Glomerular visceral epithelial cell (primary cell): ENCODE data around the gene ZBTB6.

Experiments used
- DNase-seq: peaks from one replicate; pipeline ENCODE4 v3.0.0-alpha.2; 2016; ENCODE audit errors: extremely low spot score

The ZBTB6 gene, protein sequence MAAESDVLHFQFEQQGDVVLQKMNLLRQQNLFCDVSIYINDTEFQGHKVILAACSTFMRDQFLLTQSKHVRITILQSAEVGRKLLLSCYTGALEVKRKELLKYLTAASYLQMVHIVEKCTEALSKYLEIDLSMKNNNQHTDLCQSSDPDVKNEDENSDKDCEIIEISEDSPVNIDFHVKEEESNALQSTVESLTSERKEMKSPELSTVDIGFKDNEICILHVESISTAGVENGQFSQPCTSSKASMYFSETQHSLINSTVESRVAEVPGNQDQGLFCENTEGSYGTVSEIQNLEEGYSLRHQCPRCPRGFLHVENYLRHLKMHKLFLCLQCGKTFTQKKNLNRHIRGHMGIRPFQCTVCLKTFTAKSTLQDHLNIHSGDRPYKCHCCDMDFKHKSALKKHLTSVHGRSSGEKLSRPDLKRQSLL

DNA sequence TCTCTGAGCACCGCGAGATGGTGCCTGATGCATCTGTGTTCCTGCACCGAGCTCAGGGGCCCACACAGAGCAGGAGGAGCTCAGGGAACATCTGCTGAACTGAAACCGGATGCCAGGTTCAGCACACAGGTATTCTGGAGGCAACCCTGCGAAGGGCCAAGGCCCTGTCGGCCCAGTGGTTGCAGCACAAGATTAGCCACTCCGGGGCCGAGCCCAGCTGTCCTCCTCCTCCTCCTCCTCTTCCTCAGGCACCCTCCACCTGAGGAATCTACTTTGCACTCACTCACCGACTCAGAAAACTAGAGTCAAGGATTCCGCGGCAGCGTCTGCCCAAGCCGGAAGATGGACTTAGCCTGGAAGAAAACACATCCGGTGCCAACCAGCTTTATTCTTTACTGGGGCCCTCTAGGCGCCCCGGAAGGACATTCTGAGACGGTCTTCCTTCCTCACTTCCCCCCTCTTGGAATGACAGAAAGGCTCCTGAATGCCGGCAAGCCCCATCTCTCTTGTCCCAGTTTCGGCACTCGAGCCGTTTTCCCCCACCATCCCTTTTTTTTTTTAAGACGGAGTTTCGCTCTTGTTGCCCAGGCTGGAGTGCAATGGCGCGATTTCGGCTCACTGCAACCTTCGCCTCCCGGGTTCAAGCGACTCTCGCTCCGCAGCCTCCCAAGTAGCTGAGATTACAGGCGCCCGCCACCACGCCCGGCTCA, at the start of gene ZBTB6:
Gene ZBTB6, minus strand, starts transcription at position 360 of the 710 bp plus-strand sequence. CDS start 1,251 bp downstream, outside the sequence.
- DNase-seq: peak; percentile 85

DNA sequence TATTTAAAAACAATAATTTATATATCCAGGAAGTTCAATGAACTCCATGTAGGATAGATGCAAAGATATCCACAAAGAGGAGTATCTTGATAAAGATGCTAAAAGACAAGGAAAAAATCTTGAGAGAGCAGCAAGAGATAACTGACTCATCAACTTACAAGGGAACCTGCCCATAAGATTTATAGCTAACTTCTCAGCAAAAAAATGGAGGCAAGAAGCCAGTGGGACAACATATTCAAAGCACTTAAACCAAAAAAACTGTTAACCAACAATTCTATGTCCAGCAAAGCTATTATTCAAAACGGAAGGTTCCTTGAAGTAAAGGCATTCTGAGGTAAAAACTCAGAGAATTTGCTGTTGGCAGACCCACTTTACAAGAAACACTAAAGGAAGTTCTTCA, 48.0 kb upstream of the ZBTB6 start:
- no peak for DNase-seq

DNA sequence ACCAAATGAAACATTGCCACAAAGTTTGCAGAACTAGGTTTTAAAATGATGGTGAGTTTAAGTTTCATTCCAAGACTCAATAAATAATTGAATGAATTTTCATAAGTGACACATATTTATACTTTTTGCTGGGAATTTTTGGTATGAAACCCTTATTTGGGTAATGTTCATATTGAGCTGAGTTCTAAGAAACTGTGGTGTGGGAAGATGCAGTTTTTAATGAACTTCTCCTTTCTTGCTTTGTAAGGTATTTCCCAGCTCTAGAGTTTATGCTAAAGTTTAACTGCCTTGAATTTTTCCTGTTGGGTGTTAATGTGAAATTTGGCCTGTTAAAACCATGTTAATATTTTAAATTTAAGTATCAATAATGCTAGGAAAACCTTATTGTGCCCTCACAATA, 42.8 kb upstream of the ZBTB6 start:
- DNase-seq: no peak

DNA sequence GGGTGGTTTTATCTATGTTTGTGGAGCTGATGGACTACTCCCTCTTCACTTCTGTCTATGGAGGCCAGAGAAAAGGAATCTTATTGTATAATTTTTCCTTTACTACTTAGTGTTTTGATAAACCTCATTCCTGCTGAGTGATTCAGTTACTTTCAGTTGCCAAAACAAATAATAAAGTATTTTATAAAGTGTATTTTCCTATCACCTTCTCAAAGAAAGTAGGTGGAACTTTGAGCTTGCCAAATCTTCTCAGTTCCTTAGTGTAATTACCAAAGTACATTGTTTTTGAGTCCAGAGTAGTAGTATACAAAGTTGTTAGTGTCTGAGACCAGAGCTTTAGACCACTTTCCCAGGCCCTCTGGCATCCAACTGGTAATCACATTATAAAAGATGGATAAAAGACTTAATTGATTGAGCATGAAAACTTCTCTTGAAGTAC, 41.1 kb upstream of the ZBTB6 start:
- no peak for DNase-seq

DNA sequence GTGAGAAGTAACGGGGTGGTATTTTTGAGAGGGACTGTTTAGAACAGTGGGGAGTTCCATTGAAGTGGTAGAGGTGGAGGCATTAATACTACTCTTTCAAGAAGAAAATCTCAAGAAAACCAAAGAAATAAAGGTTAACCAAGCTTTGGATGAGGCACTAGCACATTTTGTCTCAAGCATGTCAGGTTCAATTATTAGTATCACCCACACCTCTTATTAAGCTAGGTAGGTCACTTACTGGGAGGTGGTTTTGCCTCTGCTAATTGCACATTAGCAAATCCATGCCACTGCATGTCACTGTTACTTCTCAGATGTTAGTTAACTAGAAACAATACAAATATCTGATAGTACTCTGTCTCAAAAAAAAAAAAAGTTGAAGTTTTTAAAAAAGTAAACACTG, 37.9 kb upstream of the ZBTB6 start:
- no peak for DNase-seq

DNA sequence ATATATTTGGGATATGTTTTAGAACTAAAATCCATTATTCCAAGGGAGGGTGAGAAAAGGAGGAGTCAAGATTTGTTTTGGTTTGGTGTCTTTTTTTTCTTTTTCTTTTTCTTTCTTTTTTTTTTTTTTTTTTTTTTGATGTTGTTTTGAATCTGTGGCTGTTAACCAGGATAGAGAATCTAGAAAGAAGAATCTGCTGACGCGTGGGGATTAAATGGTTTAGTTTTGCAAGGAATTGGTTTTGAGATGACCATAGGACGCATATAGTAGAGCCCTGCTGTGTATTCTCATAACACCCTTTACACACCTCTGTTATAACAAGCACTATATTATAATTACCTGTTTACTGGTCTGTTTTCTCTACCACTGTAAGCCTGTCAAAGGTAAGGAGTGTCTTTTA, 37.1 kb upstream of the ZBTB6 start:
- DNase-seq: no peak

DNA sequence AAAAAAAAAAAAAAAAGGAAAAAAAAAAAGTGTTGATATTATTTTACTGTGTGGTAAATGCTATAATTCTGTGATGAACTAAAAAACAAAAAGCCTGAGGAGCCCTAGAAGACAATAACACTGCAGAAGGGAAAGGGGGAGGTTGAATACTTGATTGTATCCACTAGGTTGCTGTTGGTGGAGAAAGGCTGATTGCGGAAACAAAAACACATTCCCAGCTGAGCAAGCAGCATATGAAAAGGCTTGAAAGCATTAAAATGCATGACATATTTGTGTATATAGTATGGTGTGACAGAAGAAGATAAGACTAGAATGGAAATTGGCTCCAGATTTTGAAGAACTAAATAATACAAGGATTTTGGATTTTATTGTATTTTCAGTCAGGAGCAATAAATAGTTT, 36.6 kb upstream of the ZBTB6 start:
- DNase-seq: no peak

DNA sequence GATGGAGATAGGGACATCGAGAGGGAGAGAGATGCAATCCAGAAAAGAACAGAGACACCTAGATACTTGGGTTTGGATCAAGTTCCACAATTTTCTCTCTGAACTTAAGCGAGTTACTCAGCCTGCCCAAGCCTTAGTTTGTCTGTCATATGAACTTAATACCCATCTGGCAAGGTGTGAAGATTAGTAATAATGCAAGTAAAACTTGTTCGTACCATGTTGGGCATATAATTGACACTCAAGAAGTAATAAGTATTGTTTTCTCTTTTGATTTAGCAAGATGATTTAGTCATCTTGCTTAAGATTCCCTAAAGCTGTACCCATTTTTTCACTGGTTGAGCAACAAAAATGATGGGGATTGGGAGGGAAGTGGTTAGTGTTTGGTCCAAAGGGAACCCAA, 35.2 kb upstream of the ZBTB6 start:
- no peak for DNase-seq

DNA sequence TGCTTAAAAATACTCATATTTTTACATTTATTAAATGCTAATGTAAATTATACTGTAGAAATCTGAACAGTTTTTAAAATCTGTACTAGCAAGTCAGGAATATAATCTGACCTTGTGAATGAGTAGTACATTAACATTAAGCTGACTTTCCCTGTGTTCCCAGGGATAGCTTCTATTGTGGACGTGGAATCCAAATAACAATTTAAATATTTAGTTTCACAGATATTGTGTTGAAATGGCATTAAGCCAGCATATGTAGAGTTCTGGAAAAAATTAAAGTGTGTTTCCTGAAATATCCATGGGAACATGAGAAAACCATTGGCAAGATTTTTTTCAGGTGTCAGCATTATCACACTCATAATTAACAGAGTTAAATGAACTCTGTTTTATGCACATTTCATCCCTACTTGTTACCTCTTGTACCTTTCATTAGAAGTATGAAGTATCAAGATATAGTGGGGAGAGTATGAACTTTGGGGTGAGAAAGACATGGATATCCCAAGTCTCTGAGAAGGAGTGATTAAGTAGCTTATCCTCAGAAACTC, 33.4 kb upstream of the ZBTB6 start:
- DNase-seq: no peak

DNA sequence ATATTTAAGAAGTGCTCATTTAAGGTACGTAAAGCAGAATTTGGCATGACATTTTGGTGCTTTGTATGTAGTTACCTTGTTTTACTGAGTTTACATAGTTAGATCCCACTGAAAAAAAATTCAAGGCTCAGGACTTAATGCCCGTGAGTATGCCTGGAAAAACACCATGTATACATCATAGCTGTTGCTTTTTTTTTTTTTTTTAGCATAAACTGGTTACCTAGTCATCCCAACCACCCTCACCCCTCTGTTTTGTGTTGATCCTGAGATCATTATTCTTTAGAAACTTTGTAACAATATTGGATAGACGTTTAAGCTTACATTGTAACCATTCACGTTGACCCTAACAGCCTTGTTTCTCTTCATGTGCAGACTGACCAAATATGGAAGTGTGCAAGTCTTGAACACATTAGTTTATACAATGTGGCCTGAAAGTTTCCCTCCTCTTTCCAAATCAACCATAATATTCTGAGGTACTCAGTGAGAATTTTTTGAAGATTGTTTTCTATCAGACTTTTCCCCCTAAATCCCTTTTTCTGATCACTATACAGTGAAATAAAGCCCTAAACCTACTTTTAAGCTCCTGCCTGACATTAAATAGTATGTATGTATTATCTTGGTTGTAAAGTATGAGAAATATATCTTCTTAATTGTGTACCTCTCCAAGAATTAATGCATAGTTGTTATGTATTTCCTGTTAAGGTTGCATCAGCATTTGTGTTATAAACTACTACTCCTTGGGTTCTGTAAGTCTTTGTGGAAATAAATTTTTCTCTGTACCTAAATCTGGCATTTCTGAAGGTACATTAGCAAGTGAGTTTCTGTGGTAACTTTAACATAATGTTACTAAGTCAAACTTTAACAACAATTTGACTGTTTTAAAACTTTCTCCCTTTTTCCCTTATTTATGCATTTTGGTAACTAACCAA, 32.1 kb upstream of the ZBTB6 start:
- no peak for DNase-seq

DNA sequence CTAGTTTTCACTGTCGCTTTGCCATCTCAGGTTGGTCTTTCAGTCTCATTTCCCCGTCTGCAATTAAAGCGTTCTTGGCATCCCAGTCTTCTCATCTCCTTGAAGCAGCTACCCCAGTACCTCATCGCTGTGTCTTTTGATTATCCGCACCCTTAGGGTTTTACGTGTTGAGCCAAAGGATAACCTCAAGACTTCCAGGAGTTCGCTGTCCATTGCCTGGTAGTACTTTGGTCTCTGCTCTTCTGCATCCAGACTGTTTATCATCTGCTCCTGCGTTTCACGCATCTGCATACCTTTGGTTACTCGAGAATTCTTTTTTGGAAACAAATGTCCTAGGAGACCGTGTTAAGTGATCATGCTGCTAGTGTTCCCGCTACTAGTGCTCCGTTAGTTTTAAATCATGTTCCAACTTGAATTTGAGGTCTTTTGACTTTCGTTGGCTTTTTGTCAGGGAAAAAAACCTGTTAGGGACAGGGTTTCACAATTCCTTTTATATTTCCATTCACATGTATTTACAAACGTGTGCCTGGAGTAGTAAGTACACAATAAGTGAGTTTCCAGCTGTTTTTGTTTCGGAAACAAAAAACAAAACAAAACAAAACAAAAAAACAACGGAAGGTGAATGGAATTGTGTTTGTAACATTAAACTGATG, 28.6 kb upstream of the ZBTB6 start:
- DNase-seq: peak; percentile 38

DNA sequence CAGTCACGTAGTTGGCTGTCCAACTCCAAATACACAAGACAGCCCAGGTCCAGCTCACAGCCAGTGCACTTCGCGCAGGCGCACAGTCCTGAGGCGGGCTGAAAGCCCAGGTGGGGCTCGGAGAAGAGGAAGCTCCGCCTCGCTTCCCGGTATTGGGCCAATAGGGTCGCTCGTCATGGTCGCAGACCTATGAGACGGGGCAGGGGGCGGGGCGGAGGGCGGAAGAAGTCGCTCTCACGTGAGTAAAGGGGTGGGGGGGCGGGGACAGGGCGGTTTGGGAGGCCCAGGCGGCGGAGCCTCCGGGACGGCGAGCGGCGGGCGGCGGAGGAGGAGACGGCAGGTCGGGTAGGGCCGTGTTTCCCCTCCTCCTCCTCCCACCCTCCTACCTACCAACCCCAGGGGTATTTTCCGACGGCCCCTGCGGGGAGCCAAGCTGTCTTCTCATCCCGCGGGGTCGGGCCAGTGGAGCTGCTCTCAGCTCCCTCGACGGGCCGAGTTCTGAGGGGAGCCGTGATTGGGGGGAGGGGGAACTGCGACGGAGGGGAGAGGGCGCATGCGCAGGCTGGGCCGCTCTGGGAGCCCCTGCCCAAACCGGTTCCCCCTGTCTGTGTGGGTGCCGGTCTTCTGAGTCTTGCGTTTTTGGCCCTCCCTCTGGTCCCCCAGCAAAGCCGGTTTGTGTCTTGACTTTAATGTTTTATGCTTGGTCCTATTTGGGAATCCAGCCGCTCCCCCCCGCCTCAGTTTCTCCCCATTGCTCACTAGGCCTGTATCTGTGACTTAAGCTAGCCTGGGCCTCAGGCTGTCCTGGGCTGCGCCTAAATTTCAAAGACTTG, 27.8 kb upstream of the ZBTB6 start, which contains the start of gene RABGAP1:
Gene RABGAP1, plus strand, starts transcription at position 272 of the 833 bp plus-strand sequence. CDS start 16,040 bp downstream, outside the sequence.
- DNase-seq: peak; percentile 99

DNA sequence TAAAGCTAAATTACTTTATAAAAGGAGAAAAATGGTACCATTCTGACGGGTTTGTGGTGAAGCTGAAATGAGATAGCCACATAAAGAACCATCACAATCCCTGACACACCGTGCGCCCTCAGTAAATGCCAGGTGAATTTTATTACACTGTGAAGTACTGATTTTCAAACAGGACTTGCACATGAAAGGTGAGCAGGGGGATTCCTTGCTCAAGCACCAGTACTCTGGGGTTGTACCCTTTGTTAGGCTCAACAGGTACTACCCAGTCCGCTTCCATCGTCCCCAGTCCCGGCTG, 27.3 kb upstream of the ZBTB6 start:
- DNase-seq: no peak

DNA sequence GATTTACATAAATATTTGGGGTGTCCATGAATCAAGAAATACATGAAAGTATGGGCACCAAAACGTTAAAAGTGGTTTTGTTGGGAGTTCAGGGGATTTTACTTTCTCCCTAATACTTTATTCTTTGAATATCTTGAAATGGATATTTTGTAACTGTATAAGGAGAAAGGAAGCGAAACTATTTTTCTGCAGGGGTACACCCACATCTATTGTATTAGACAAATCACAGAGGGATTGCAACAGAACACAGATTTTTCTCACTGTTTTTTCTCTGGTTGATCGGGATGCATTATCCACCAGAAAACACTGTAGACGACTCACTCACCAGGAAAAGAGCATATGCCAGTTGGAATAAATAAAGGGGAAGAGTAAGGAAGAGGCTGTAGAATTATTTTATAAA, 26.5 kb upstream of the ZBTB6 start:
- no peak for DNase-seq

DNA sequence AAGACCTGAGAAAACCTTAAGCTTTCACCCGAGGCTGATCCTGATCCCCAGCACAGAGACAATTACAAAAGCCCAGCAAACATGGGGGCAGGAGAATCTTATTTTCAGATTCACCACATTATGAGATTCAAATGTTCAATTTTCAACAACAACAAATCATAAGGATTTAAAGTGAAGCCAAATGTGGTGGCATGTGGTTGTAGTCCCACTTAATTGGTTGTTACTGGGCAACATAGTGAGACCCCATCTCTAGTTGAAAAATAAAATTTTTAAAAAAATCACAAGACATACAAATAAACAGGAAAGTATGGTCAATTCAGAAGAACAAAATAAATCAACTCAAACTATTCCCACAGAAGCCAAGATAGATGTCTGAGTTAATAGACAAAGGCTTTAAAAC, 23.8 kb upstream of the ZBTB6 start:
- DNase-seq: no peak

DNA sequence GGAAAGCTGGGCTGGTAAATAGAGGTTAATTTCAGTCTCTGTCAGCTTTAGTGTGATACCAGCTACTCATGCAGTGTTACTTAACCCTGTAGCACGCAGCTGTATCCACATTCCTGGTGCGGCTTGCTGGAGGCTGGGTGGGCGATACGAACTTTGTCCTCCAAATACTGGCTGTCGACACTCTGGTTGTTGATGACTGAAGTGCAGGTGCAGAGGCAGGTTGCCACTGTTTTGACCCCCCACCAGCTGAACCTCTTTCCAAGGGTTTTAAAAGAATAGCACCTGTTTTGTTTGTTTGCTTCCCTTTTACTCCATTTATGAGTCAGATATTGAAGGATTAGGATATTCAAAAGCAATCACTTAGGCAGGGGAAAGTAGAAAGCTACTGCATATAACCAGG, 23.3 kb upstream of the ZBTB6 start:
- DNase-seq: no peak

DNA sequence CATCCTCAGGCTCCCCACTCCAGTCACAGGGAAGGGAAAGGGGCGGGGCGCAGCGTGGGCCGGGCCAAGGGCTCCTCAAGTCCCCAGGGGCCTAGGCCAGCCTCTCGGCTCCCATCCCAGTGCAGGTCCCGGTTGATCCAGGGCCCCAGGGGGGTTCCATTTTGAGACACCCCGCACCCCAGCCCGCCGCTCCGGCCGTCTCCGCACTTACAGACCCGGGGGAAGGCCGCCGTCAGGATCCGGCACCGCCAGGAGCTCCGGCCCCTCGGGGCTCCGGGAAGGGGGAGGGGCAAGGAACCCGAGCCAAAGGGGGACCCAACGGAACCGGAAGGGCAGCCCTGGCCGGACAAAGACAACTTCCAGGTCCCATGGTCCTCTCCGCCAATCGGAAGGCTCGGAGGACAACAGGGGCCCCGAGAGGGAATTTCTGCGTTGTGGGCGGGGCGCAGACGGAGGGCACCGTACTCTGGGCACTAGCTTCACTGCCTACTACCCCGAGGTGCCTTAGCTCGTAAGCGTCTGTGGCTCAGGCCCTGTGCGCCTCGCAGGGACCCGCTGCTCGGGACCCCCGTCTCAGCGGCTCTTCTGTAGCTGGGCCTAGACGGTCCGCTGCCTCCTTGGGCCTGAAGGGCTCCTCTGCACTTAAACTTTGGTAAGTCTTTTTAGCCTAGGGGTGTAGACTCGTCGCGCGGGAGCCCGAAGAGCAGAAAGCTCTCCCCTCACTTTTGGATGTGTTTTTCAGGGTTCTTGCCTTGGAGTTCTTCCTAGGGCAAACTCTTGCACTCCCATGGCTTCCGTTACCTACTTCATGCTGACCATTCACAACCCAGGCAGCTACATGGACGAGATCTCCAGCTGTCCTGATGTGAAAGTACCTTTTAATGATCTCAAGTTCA, 18.4 kb upstream of the ZBTB6 start, which contains the start of gene ZBTB26:
Gene ZBTB26, minus strand, starts transcription at position 287 of the 896 bp plus-strand sequence. CDS start 11,578 bp downstream, outside the sequence.
- peak; percentile 96 for DNase-seq

DNA sequence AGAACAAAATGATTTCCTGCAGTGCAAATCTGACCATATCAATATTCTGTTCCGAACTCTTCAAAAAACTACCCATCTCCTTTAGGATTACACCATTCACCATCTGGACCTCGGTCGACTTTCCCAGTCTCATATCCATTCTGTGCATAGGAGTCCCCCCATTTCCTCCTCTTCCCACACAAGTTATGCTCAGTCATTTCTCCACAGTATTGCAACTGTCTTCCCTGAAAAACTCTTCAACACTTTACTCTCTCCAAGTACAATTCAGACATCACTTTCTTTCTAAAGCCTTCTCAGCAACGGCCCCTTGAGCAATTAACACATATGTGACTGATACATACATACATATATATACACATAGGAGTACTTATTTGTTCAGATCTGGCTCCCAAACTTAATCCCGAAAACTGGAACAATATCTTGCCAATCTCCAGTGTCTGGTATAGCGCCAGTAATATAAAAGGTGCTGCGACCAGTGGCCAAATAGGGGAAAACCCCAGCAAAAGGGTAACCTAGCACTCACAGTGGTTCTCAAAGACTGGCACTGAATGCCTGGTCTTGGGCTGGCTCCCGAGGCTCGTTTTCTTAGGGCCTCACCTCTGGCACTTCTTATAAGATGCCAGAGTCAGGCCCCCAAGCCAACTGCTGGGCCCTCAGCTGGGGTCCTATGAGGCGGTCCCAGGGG, 17.6 kb upstream of the ZBTB6 start:
- DNase-seq: no peak
